ENCODE measurements around the gene DNAAF3.
A peak's percentile ranks its signal among the peaks of the same experiment; 100 is the strongest.
"Not testable (repeated sequence)": the region's sequence is repeated elsewhere in the genome, so short reads cannot be mapped to it uniquely, and the experiment has no call there.

DNAAF3 gene

DNA sequence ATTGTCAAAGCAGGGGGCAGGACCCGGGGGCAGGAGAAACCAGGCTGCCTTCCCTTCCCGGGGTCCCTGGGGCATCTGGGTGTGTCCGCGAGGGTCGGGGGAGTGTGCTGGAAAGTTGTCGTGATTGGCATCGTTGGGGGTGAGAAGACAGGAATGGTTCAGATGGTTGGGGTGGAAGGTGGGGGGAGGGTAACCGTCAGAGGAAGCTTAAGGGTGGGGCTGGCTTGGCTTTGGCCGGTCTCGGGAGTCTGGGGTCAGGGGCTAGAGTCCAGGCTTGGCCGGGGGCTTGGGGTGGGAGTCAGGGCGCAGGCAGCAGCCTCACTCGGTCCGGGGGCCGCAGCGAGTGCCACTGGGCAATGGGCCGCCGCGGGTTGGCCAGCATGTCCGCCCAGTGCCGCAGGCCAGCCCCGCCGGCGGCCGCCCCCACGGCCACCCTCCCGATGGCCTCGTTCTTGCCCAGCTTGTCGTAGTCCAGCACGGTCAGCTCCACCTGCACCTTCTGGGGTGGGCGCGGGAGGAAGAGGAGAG, 6.8 kb upstream of the DNAAF3 start:
- TF ChIP-seq, protein P1, sequence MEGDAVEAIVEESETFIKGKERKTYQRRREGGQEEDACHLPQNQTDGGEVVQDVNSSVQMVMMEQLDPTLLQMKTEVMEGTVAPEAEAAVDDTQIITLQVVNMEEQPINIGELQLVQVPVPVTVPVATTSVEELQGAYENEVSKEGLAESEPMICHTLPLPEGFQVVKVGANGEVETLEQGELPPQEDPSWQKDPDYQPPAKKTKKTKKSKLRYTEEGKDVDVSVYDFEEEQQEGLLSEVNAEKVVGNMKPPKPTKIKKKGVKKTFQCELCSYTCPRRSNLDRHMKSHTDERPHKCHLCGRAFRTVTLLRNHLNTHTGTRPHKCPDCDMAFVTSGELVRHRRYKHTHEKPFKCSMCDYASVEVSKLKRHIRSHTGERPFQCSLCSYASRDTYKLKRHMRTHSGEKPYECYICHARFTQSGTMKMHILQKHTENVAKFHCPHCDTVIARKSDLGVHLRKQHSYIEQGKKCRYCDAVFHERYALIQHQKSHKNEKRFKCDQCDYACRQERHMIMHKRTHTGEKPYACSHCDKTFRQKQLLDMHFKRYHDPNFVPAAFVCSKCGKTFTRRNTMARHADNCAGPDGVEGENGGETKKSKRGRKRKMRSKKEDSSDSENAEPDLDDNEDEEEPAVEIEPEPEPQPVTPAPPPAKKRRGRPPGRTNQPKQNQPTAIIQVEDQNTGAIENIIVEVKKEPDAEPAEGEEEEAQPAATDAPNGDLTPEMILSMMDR (IDR thresholded peaks at IDR 0.05; ENCODE audit: low read depth, low read length): no peak
- in situ Hi-C loops (cut with HindIII; ENCODE audit: low sequenced_read_pairs): loop anchor here (10.0 kb wide), 1 partner anchor 222 kb away; no protein-coding TSS in a partner anchor
- no peak for DNase-seq (ENCODE audit: low read depth, low spot score)
- peak overlapping the region; percentile 42 for H3K4me3 ChIP-seq (ENCODE audit: low read depth, low read length)

DNA sequence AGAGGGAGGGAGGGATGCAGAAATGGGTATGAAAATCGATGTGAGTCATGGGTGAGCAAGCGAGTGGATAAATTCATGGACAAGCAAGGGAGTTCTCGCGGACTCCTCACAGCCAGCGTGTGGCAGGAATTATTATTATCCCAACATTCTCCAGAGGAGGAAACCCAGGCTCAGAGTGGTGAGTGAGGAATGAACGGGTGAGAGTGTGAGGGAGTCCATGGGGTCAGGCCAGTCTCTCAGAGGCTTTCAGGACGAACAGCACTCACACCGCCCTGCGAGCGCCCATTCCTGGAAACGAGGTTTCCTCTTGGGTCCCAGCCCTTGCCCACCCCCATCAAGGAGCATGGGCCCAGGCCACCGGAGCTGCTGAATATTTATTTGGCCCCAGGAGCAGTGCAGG, 6.3 kb upstream of the DNAAF3 start:
- in situ Hi-C loops (cut with HindIII; ENCODE audit: low sequenced_read_pairs): loop anchor here (10.0 kb wide), 1 partner anchor 222 kb away; no protein-coding TSS in a partner anchor
- DNase-seq (ENCODE audit: low read depth, low spot score): peak; percentile 29
- H3K4me3 ChIP-seq (ENCODE audit: low read depth, low read length): peak overlapping the region; percentile 42
- TF ChIP-seq, protein P1 (IDR thresholded peaks at IDR 0.05; ENCODE audit: low read depth, low read length): no peak

DNA sequence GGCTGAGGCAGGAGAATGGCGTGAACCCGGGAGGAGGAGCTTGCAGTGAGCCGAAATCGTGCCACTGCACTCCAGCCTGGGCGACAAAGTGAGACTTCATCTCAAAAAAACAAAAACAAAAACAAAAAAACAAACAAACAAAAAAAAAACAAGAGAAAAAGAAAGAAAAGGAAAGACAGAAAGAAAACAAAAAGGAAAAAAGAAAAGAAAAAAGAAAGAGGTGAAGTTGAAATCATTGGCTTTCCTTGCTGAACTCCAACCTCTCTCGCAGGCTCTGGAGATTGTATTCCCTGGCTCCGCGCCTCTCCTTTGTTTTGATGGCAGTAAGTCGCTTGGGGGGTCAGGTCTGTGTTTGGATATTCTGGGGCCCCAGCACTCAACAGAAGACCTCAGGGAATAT, 5.9 kb upstream of the DNAAF3 start:
- in situ Hi-C loops (cut with HindIII; ENCODE audit: low sequenced_read_pairs): loop anchor here (10.0 kb wide), 1 partner anchor 222 kb away; no protein-coding TSS in a partner anchor
- H3K4me3 ChIP-seq (ENCODE audit: low read depth, low read length); DNase-seq (ENCODE audit: low read depth, low spot score): not testable (repeated sequence)

DNA sequence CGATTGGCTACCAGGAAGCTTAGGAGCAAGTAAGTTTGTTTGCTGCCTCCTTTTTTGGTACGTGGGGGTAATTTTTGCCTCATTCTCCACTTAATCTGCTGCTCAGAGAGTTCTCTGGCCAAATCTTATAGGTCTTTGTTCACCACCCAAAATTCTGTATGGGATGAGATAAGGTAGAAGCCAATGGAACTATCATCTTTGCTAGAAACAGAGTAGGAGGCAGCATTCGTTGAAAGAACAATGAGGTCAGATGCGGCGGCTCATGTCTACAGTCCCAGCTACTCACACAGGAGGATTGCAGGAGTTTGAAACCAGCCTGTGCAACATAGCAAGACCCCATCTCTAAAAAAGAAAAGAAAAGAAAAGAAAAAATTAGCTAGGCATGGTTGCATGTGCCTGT, 5.0 kb upstream of the DNAAF3 start:
- DNase-seq (ENCODE audit: low read depth, low spot score): no peak
- TF ChIP-seq, protein P1 (IDR thresholded peaks at IDR 0.05; ENCODE audit: low read depth, low read length): no peak
- H3K4me3 ChIP-seq (ENCODE audit: low read depth, low read length): no peak overlapping the region
- in situ Hi-C loops (cut with HindIII; ENCODE audit: low sequenced_read_pairs): loop anchor here (10.0 kb wide), 1 partner anchor 223 kb away; no protein-coding TSS in a partner anchor

DNA sequence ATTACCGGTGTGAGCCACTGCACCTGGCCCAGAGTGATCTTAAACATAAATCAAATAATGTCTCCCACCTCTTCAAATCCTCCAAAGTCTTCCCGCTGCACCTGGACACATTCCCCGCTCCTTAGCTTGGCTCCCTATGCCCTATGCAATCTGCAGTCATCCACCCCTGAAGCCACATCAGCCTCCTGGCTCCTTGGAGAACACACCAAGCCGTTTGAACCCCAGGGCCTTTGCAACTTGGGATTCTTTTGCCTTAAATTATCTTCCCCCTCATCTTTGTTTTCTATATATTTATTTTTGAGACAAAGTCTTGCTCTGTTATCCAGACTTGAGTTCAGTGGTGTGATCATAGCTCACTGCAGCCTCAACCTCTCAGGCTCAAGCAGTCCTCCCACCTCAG, 2.7 kb upstream of the DNAAF3 start:
- DNase-seq (ENCODE audit: low read depth, low spot score): no peak
- TF ChIP-seq, protein P1 (IDR thresholded peaks at IDR 0.05; ENCODE audit: low read depth, low read length): no peak
- H3K4me3 ChIP-seq (ENCODE audit: low read depth, low read length): no peak overlapping the region
- in situ Hi-C loops (cut with HindIII; ENCODE audit: low sequenced_read_pairs): no loop called here

DNA sequence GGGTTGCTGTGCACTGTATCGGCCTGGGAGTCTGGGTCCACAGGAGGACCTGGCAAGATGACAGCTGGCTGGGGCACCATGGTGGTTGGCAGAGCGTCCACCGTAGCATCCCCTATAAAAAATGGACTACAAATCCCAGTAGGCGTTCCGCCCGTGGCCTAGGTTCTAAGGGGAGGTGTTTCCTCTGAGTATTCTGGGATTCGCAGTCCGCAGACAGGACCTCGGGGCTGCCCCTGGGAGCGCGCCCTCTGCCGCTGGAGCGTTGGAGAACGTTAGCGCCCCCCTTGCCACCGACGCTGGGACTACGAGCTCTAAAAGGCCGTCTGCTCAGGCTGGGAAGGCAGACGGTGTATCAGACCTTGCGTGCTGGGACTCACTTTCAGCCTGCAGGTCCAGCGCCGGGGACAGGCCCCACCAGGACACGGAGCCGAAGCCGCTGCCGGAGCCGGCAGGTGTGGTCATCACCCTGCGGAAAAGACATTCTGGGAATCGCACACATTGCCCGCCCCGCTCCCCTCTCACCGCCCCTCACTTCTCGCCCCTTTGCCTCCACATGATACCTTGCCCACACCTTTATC, 372 bp downstream of the DNAAF3 start:
- TF ChIP-seq, protein P1 (IDR thresholded peaks at IDR 0.05; ENCODE audit: low read depth, low read length): peak; percentile 79
- peak; percentile 82 for DNase-seq (ENCODE audit: low read depth, low spot score)
- peak overlapping the region; percentile 51 for H3K4me3 ChIP-seq (ENCODE audit: low read depth, low read length)
- in situ Hi-C loops (cut with HindIII; ENCODE audit: low sequenced_read_pairs): no loop called here

DNA sequence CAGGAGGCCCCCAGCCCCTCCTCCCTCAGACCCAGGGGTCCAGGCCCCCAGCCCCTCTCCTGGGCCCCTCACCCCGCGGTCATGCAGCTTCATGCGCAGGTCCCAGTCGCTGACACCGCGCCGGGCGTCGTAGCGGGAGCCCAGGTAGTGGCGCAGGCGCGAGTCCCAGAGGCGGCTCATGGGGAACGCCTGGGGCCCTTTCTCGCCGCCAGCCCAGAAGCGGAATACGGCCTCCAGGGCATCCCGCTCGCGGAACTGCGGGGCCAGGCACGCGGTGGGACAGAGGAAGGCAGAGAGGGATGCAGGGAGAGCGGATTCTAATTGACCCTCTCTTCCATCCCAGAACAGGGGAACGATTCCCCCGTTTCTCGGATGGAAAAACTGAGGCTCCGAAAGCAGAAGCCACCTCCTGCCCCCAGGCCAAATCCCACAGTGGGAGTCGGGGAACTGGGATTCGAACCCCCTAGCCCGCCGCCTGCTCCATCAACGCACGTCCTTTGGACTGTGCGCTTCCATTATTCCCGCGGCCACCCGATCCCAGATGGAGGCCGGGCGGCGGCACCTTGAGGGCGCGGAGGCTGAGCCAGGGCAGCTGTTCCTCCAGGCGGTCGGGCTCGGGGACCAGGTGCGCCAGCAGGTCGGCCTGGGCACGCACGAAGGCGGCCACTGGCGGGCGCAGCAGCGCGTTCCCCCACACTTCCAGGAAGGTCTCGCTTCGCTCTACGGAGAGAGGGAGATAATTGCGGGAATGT, 4.7 kb downstream of the DNAAF3 start:
- in situ Hi-C loops (cut with HindIII; ENCODE audit: low sequenced_read_pairs): no loop called here
- TF ChIP-seq, protein P1 (IDR thresholded peaks at IDR 0.05; ENCODE audit: low read depth, low read length): no peak
- H3K4me3 ChIP-seq (ENCODE audit: low read depth, low read length): no peak overlapping the region
- no peak for DNase-seq (ENCODE audit: low read depth, low spot score)

Measured in astrocyte of the spinal cord (primary cell).